ENCODE results near the gene ZC3H10.
"Not testable (repeated sequence)": the region's sequence is repeated elsewhere in the genome, so short reads cannot be mapped to it uniquely, and the experiment has no call there.

GRCh38 chr12:56117082-56117706 lies 872 bp upstream of the ZC3H10 start:
- TF ChIP-seq POLR2A (IDR thresholded peaks at IDR 0.05; ENCODE audit: low read length); GATA1 (IDR thresholded peaks at IDR 0.05; ENCODE audit: low read depth, low read length): not testable (repeated sequence)

Measured in erythroblast (primary cell).